Endothelial cell (in vitro differentiated cells): ENCODE data around the gene PLPPR5. TPM values are rescaled to one million over a fixed set of nuclear protein-coding genes. Genes with fewer than 3 reads are reported as not detected.

Experiments used
- DNase-seq: peaks from one replicate; pipeline ENCODE4 v3.0.0; 2021; ENCODE audit warnings: low spot score
- H3K27ac Mint-ChIP-seq: one replicate; pipeline ENCODE4 v1.8.0; 2021; ENCODE audit warnings: mixed read lengths, inconsistent platforms; ENCODE audit not compliant: unreplicated experiment
- H3K27me3 Mint-ChIP-seq: one replicate; pipeline ENCODE4 v1.8.0; 2021; ENCODE audit warnings: mild to moderate bottlenecking, moderate library complexity, mixed read lengths, inconsistent platforms; ENCODE audit not compliant: unreplicated experiment
- H3K36me3 Mint-ChIP-seq: one replicate; pipeline ENCODE4 v1.8.0; 2021; ENCODE audit warnings: mild to moderate bottlenecking, low read depth, mixed read lengths, inconsistent platforms; ENCODE audit not compliant: unreplicated experiment
- H3K4me1 Mint-ChIP-seq: one replicate; pipeline ENCODE4 v1.8.0; 2021; ENCODE audit warnings: mild to moderate bottlenecking, mixed read lengths, inconsistent platforms; ENCODE audit not compliant: unreplicated experiment
- H3K4me3 Mint-ChIP-seq: one replicate; pipeline ENCODE4 v1.8.0; 2021; ENCODE audit warnings: mild to moderate bottlenecking, mixed read lengths, inconsistent platforms; ENCODE audit not compliant: unreplicated experiment
- H3K9me3 Mint-ChIP-seq: one replicate; pipeline ENCODE4 v1.8.0; 2021; ENCODE audit warnings: mixed read lengths, inconsistent platforms; ENCODE audit not compliant: unreplicated experiment
- total RNA-seq: library from RNA; stranded (reverse); fragmentation: NEBNext Ultra II Directional; extraction: Animal tissue kit (Norgen Biotek cat#: 25700); gene quantifications from one replicate; pipeline ENCODE4 v1.2.1, GENCODE V29; 2021; ENCODE audit not compliant: unreplicated experiment
- TF ChIP-seq, protein P1 (sequence below): fragments of 200-600 bp; sonication (generic); IDR thresholded peaks from one replicate; pipeline ENCODE4 v1.5.0; 2021; ENCODE audit warnings: antibody characterized with exemption; ENCODE audit not compliant: unreplicated experiment

The PLPPR5 gene
- total RNA-seq, 1 donor from 2014 or later = 1.1 TPM

GRCh38 chr1:98849969-98850636 lies 154.6 kb downstream of the PLPPR5 start:
- no peak overlapping the region for H3K27ac Mint-ChIP-seq
- TF ChIP-seq, protein P1, sequence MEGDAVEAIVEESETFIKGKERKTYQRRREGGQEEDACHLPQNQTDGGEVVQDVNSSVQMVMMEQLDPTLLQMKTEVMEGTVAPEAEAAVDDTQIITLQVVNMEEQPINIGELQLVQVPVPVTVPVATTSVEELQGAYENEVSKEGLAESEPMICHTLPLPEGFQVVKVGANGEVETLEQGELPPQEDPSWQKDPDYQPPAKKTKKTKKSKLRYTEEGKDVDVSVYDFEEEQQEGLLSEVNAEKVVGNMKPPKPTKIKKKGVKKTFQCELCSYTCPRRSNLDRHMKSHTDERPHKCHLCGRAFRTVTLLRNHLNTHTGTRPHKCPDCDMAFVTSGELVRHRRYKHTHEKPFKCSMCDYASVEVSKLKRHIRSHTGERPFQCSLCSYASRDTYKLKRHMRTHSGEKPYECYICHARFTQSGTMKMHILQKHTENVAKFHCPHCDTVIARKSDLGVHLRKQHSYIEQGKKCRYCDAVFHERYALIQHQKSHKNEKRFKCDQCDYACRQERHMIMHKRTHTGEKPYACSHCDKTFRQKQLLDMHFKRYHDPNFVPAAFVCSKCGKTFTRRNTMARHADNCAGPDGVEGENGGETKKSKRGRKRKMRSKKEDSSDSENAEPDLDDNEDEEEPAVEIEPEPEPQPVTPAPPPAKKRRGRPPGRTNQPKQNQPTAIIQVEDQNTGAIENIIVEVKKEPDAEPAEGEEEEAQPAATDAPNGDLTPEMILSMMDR = no peak
- no peaks in the 10 kb centered on the region for H3K9me3 Mint-ChIP-seq
- H3K36me3 Mint-ChIP-seq = no peaks in the 10 kb centered on the region
- no peaks in the 10 kb centered on the region for H3K4me1 Mint-ChIP-seq
- no peaks in the 10 kb centered on the region for H3K27me3 Mint-ChIP-seq
- no peak overlapping the region for H3K4me3 Mint-ChIP-seq
- no peak for DNase-seq

GRCh38 chr1:98842241-98842640 lies 162.4 kb downstream of the PLPPR5 start:
- DNase-seq = no peak
- H3K36me3 Mint-ChIP-seq = no peaks in the 10 kb centered on the region
- H3K27ac Mint-ChIP-seq = no peak overlapping the region
- no peak overlapping the region for H3K4me3 Mint-ChIP-seq
- H3K9me3 Mint-ChIP-seq = no peaks in the 10 kb centered on the region
- TF ChIP-seq, protein P1 = no peak
- H3K27me3 Mint-ChIP-seq = no peaks in the 10 kb centered on the region
- H3K4me1 Mint-ChIP-seq = no peaks in the 10 kb centered on the region
